ENCODE data around the gene PLPP4.

The PLPP4 gene

GRCh38 chr10:120527691-120528090 lies 70.7 kb downstream of the PLPP4 start:
- no peak for DNase-seq

- DNase-seq = no peak
These were observed 73.7 kb downstream of the PLPP4 start for GRCh38 chr10:120530699-120531098.

- no peak for DNase-seq
These were observed 81.1 kb downstream of the PLPP4 start for GRCh38 chr10:120538091-120538490.

GRCh38 chr10:120539076-120539475 lies 82.0 kb downstream of the PLPP4 start:
- no peak for DNase-seq

- no peak for DNase-seq
These were observed 83.5 kb downstream of the PLPP4 start for GRCh38 chr10:120540486-120540885.

GRCh38 chr10:120541984-120542383 lies 85.0 kb downstream of the PLPP4 start:
- DNase-seq = no peak

- DNase-seq = no peak
These were observed 85.6 kb downstream of the PLPP4 start for GRCh38 chr10:120542591-120542990.

- DNase-seq = no peak
These were observed 86.3 kb downstream of the PLPP4 start for GRCh38 chr10:120543291-120543690.

- DNase-seq = no peak
These were observed 91.2 kb downstream of the PLPP4 start for GRCh38 chr10:120548210-120548609.

GRCh38 chr10:120552262-120552661 lies 95.2 kb downstream of the PLPP4 start:
- no peak for DNase-seq

GRCh38 chr10:120553911-120554310 lies 96.9 kb downstream of the PLPP4 start:
- DNase-seq = no peak

GRCh38 chr10:120555436-120555835 lies 98.4 kb downstream of the PLPP4 start:
- DNase-seq = no peak

- DNase-seq = no peak
These were observed 99.0 kb downstream of the PLPP4 start for GRCh38 chr10:120555842-120556532.

- DNase-seq = no peak
These were observed 100.3 kb downstream of the PLPP4 start for GRCh38 chr10:120557311-120557710.

- DNase-seq = no peak
These were observed 102.8 kb downstream of the PLPP4 start for GRCh38 chr10:120559800-120560199.

- no peak for DNase-seq
These were observed 105.9 kb downstream of the PLPP4 start for GRCh38 chr10:120562956-120563355.

GRCh38 chr10:120570418-120570817 lies 113.4 kb downstream of the PLPP4 start:
- DNase-seq = no peak

GRCh38 chr10:120571266-120571665 lies 114.2 kb downstream of the PLPP4 start:
- DNase-seq = no peak

GRCh38 chr10:120572307-120572706 lies 115.3 kb downstream of the PLPP4 start:
- no peak for DNase-seq

GRCh38 chr10:120573355-120573754 lies 116.3 kb downstream of the PLPP4 start:
- no peak for DNase-seq

GRCh38 chr10:120574981-120575380 lies 118.0 kb downstream of the PLPP4 start:
- DNase-seq = no peak

- no peak for DNase-seq
These were observed 118.4 kb downstream of the PLPP4 start for GRCh38 chr10:120575411-120575810.

GRCh38 chr10:120578134-120578533 lies 121.1 kb downstream of the PLPP4 start:
- no peak for DNase-seq

- no peak for DNase-seq
These were observed 121.9 kb downstream of the PLPP4 start for GRCh38 chr10:120578890-120579289.
